K562 (cell line): ENCODE results near the gene ARMC8. TPM values are rescaled to one million over a fixed set of nuclear protein-coding genes. Genes with fewer than 3 reads are reported as not detected.

Experiments
- ATAC-seq: fragments of 200-7000 bp; cut with Tn5 transposase; 3 replicates; pipeline ENCODE4 v1.9.1; 2020; ENCODE audit warnings: moderate library complexity
- BruUV-seq: library from RNA; stranded (reverse); fragments of 400-500 nt; replicated peaks from 2 replicates; lab custom pipeline; 2021; lab: Mats Ljungman, UMichigan
- CTCF ChIA-PET: fragments of 300-600 bp; formaldehyde crosslinking; extraction: SDS; loops from one replicate; lab custom pipeline; 2021; ENCODE audit warnings: low intra/inter-chr PET ratio; lab: Yijun Ruan, JAX
- POLR2A ChIA-PET: fragments of 300-600, 350-650 bp; sonication (Branson Sonifier 250); formaldehyde crosslinking; extraction: SDS; loops from one replicate; lab custom pipeline; 2021; ENCODE audit warnings: antibody characterized with exemption, inconsistent platforms; lab: Yijun Ruan, JAX
- DNase-seq, 4 experiments: peaks; one replicate each; pipeline versions ENCODE4 v3.0.0 to v3.0.0-alpha.2; 2011 to 2018; ENCODE audit warnings: low spot score in 3 of 4, mixed read lengths in 3 of 4; ENCODE audit errors: extremely low read depth in 1 of 4
- FAIRE-seq: peaks from 2 replicates; lab custom pipeline; 2011; peaks lifted over from hg19 to GRCh38; lab: Jason Lieb, UNC
- H2AFZ ChIP-seq: 2 replicates; pipeline ENCODE4 v1.6.0; 2011; ENCODE audit warnings: low read depth, low read length, control low read depth, inconsistent platforms
- H3K27ac ChIP-seq: fragments of 200-600 bp; 3 replicates; pipeline ENCODE4 v1.8.0; 2011; ENCODE audit warnings: low read depth, mild to moderate bottlenecking, control low read depth, inconsistent platforms, low read length, moderate library complexity, mixed read lengths; ENCODE audit errors: extremely low read depth
- H3K27me3 ChIP-seq, 2 experiments: fragments of 300-600 bp in 1 of 2; 2 replicates in 1 of 2; 3 replicates in 1 of 2; pipeline versions ENCODE4 v1.6.0 to v1.8.0; 2011; ENCODE audit warnings: inconsistent platforms in 2 of 2, low read length in 2 of 2, mild to moderate bottlenecking in 1 of 2, mixed read lengths in 1 of 2, moderate library complexity in 1 of 2; ENCODE audit not compliant: control insufficient read depth in 2 of 2, insufficient read depth in 2 of 2
- H3K36me3 ChIP-seq: fragments of 300-600 bp; 3 replicates; pipeline ENCODE4 v1.8.0; 2011; ENCODE audit warnings: mild to moderate bottlenecking, low read length, inconsistent platforms; ENCODE audit not compliant: control insufficient read depth, insufficient read depth
- H3K4me1 ChIP-seq, 2 experiments: fragments of 200-600 bp in 1 of 2; replicated peaks in 1 of 2; 2 replicates in 1 of 2; 3 replicates in 1 of 2; pipeline versions ENCODE4 v1.5.1 to v1.8.0; 2011; ENCODE audit warnings: inconsistent platforms in 2 of 2, low read length in 2 of 2, mild to moderate bottlenecking in 1 of 2, mixed read lengths in 1 of 2, moderate library complexity in 1 of 2; ENCODE audit not compliant: control insufficient read depth in 2 of 2, insufficient read depth in 2 of 2
- H3K4me2 ChIP-seq: 2 replicates; pipeline ENCODE4 v1.6.1; 2011; ENCODE audit warnings: low read length, control low read depth, inconsistent platforms, mixed read lengths; ENCODE audit not compliant: insufficient read depth
- H3K4me3 ChIP-seq: fragments of 200-600 bp; sonication (generic), shearing (Covaris generic); 2 replicates; pipeline ENCODE4 v1.5.1; 2016; ENCODE audit warnings: control low read depth, inconsistent platforms
- H3K79me2 ChIP-seq: fragments of 200-600 bp; 3 replicates; pipeline ENCODE4 v1.8.0; 2011; ENCODE audit warnings: low read length, inconsistent platforms; ENCODE audit not compliant: control insufficient read depth, insufficient read depth
- H3K9ac ChIP-seq, 2 experiments: 2 replicates each; pipeline versions ENCODE4 v1.6.0 to v1.6.1; 2011; ENCODE audit warnings: low read depth in 2 of 2, low read length in 2 of 2, control low read depth in 1 of 2, inconsistent platforms in 1 of 2, mild to moderate bottlenecking in 1 of 2, mixed read lengths in 1 of 2; ENCODE audit not compliant: insufficient read depth in 1 of 2
- H3K9me1 ChIP-seq: one replicate; pipeline ENCODE4 v1.6.0; 2011; ENCODE audit warnings: inconsistent platforms, mild to moderate bottlenecking, low read length, moderate library complexity; ENCODE audit not compliant: control insufficient read depth, insufficient read depth
- H3K9me3 ChIP-seq: replicated peaks from 2 replicates; pipeline ENCODE4 v1.5.1; 2011; ENCODE audit warnings: low read depth, low read length, inconsistent platforms; ENCODE audit not compliant: control insufficient read depth, insufficient read depth
- H4K20me1 ChIP-seq: replicated peaks from 2 replicates; pipeline ENCODE4 v1.6.1; 2011; ENCODE audit warnings: low read length, inconsistent platforms, mixed read lengths; ENCODE audit not compliant: control insufficient read depth, insufficient read depth
- ZNF165 ChIP-seq: fragments of 250-450 bp; sonication (Bioruptor Pico); IDR thresholded peaks from 2 replicates; pipeline ENCODE4 v1.4.0; 2020; ENCODE audit warnings: borderline replicate concordance
- ZNF445 ChIP-seq: fragments of 250-450 bp; sonication (Bioruptor Pico); IDR thresholded peaks from 2 replicates; pipeline ENCODE4 v1.4.0; 2020; ENCODE audit warnings: low read depth, mild to moderate bottlenecking, moderate library complexity
- WGBS: fragments of 100-300 bp; shearing (Covaris generic); methylation state at CpG from one replicate; pipeline ENCODE4 v1.1.6; 2016; ENCODE audit warnings: low coverage, mixed read lengths; ENCODE audit not compliant: insufficient coverage; ENCODE audit errors: missing lambda C conversion rate; 5-methylcytosine and 5-hydroxymethylcytosine counted together
- in situ Hi-C: fragments of 300-500 bp; cut with MboI; formaldehyde crosslinking; loops from 4 replicates; pipeline ENCODE4 v1.15.0; 2018; ENCODE audit warnings: inconsistent platforms, mixed read lengths
- intact Hi-C: fragments of 100-400 bp; cut with micrococcal nuclease; formaldehyde crosslinking; loops from 2 replicates; pipeline ENCODE4 v1.14.2; 2022
- polyA plus RNA-seq, 8 experiments: library from polyadenylated mRNA; depleted of rRNA in 4 of 8; stranded (reverse) in 5 of 8; unstranded in 3 of 8; fragments of >200 nt; fragmentation: Nextera tagmentation in 2 of 8; fragmentation: Illumina TruSeq in 1 of 8; extraction: Ambion mirVana in 2 of 8; extraction: Trizol in 1 of 8; gene quantifications; 2 replicates each; pipeline versions ENCODE4 v1.2.1 to v1.2.3, GENCODE V29; 2011 to 2014; ENCODE audit warnings: inconsistent platforms in 1 of 8, missing spikeins in 1 of 8
- total RNA-seq, 7 experiments: library from RNA; depleted of rRNA in 6 of 7; stranded (reverse); fragments of >200 nt in 6 of 7; fragmentation: Illumina TruSeq in 2 of 7; extraction: Trizol in 2 of 7; gene quantifications; 2 replicates each; pipeline versions ENCODE4 v1.2.1 to v1.2.3, GENCODE V29; 2011 to 2021; ENCODE audit warnings: low replicate concordance in 1 of 7
- TF ChIP-seq, protein P1 (sequence below): fragments of 450-650 bp; IDR thresholded peaks from 2 replicates; pipeline ENCODE4 v1.6.1; 2016
- TF ChIP-seq, protein P2 (sequence below): fragments of 450-650 bp; IDR thresholded peaks from 2 replicates; pipeline ENCODE4 v1.6.1; 2016; ENCODE audit warnings: missing biosample characterization, missing genetic modification characterization

ARMC8 gene
- total and polyA plus RNA-seq, 9 of the 15 experiments (the other 6 are each of a cell fraction or from before 2014, with no cell fraction given): 22.4 to 76.1 (median 37.3) TPM

DNA sequence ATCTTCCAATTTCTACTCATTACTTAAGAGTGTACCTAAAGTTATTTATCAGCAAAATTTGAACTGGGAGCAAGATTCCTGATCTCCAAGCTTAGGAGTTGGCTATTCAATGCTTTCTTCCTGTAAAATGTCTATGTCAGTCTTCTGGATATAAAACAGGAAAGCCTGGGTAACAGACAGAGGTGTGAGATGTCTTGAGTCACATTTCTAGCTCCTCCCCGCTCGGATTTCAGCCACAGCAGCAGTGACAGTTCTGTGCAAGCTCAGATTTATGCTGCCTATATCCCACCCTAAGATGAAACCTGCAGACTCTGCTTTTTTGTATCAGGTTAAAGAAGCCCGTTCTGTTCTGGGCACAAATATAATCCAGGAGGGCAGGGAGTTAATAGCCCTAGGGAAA lies 2.1 kb upstream of the ARMC8 start:
- FAIRE-seq: no peak
- ATAC-seq: no peak
- ChIA-PET POLR2A (interaction anchor here (0.7 to 1.7 kb wide), 6 partner anchors 9 to 18 kb away, joined by 3 to 4 read pairs (median 3); partner anchors contain the start of gene DBR1), CTCF (no interaction called here)
- in situ Hi-C loops: no loop called here
- TF ChIP-seq ZNF165 (CRISPR knock-in tag) (no peak), ZNF445 (CRISPR knock-in tag) (no peak)
- TF ChIP-seq, protein P1, sequence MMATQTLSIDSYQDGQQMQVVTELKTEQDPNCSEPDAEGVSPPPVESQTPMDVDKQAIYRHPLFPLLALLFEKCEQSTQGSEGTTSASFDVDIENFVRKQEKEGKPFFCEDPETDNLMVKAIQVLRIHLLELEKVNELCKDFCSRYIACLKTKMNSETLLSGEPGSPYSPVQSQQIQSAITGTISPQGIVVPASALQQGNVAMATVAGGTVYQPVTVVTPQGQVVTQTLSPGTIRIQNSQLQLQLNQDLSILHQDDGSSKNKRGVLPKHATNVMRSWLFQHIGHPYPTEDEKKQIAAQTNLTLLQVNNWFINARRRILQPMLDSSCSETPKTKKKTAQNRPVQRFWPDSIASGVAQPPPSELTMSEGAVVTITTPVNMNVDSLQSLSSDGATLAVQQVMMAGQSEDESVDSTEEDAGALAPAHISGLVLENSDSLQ: peak; percentile 53; the same call in 1 of the 2 replicates
- TF ChIP-seq, protein P2, sequence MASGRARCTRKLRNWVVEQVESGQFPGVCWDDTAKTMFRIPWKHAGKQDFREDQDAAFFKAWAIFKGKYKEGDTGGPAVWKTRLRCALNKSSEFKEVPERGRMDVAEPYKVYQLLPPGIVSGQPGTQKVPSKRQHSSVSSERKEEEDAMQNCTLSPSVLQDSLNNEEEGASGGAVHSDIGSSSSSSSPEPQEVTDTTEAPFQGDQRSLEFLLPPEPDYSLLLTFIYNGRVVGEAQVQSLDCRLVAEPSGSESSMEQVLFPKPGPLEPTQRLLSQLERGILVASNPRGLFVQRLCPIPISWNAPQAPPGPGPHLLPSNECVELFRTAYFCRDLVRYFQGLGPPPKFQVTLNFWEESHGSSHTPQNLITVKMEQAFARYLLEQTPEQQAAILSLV (tag): no peak
- Histone ChIP-seq H3K79me2 (peaks cover 29% of the 10 kb centered on the region), H2AFZ (no peak overlapping the region), H3K4me2 (no peak overlapping the region), H3K4me3 (no peak overlapping the region), H3K27ac (no peak overlapping the region), H3K9me3 (no peaks in the 10 kb centered on the region), H3K4me1 (peaks cover 0 to 14% of the 10 kb centered on the region in 2 experiments; a peak in 2 of 5 replicates), H3K9me1 (no peaks in the 10 kb centered on the region), H3K27me3 (no peaks in the 10 kb centered on the region), H3K9ac (no peak overlapping the region), H3K36me3 (peaks cover 12% of the 10 kb centered on the region; the same call in 2 of the 3 replicates), H4K20me1 (no peaks in the 10 kb centered on the region; the same call in 1 of the 2 replicates)
- BruUV-seq: no TSS peak
- intact Hi-C loops: loop anchor here (5.0 to 10.0 kb wide), 3 partner anchors 87 to 730 kb away; partner anchors contain the start of gene MRAS
- peak in 1 of 4 experiments; percentile 34 for DNase-seq
- 26% methylated on average over 3 of the region's 3 CpGs for WGBS
